CD8-positive, alpha-beta memory T cell (primary cell): ENCODE data around the gene NAT9. TPM values are rescaled to one million over a fixed set of nuclear protein-coding genes. Genes with fewer than 3 reads are reported as not detected.
A peak's percentile ranks its signal among the peaks of the same experiment; 100 is the strongest.

ENCODE experiments used
- CTCF ChIA-PET: fragments of 350-600 bp; sonication (Branson Sonifier 250); formaldehyde crosslinking; loops from one replicate; lab custom pipeline; 2021; ENCODE audit warnings: antibody characterized with exemption; lab: Charles Lee
- POLR2A ChIA-PET: fragments of 350-600 bp; sonication (Branson Sonifier 250); formaldehyde crosslinking; loops from one replicate; lab custom pipeline; 2021; ENCODE audit warnings: antibody characterized with exemption; lab: Charles Lee
- DNase-seq, 5 donors: peaks; one replicate each; pipeline versions ENCODE4 v3.0.0 to v3.0.0-alpha.2; 2020 to 2022; ENCODE audit warnings: mixed read lengths in 1 of 5
- H3K27ac ChIP-seq: one replicate; pipeline ENCODE4 v1.7.0; 2013; ENCODE audit warnings: low read depth, mild to moderate bottlenecking, low read length, moderate library complexity
- H3K27me3 ChIP-seq: 2 replicates; pipeline ENCODE4 v1.7.0; 2013; ENCODE audit warnings: low read length, mild to moderate bottlenecking; ENCODE audit not compliant: insufficient read depth, poor library complexity, severe bottlenecking
- H3K36me3 ChIP-seq: 2 replicates; pipeline ENCODE4 v1.7.0; 2013; ENCODE audit warnings: mild to moderate bottlenecking, low read length, moderate library complexity; ENCODE audit not compliant: insufficient read depth
- H3K4me1 ChIP-seq: 2 replicates; pipeline ENCODE4 v1.7.0; 2013; ENCODE audit warnings: mild to moderate bottlenecking, low read length, moderate library complexity; ENCODE audit not compliant: insufficient read depth
- H3K4me3 ChIP-seq: 2 replicates; pipeline ENCODE4 v1.7.0; 2013; ENCODE audit warnings: mild to moderate bottlenecking, low read length
- H3K9me3 ChIP-seq: 2 replicates; pipeline ENCODE4 v1.7.0; 2013; ENCODE audit warnings: mild to moderate bottlenecking, low read length
- H3K27ac Mint-ChIP-seq, 8 donors: one replicate each; pipeline ENCODE4 v1.8.0; 2020 to 2021; ENCODE audit warnings: mixed read lengths in 8 of 8, mild to moderate bottlenecking in 6 of 8, inconsistent platforms in 3 of 8, moderate library complexity in 3 of 8
- H3K27me3 Mint-ChIP-seq, 2 donors: one replicate each; pipeline ENCODE4 v1.8.0; 2020 to 2021; ENCODE audit warnings: mixed read lengths in 2 of 2, mild to moderate bottlenecking in 1 of 2, moderate library complexity in 1 of 2
- H3K36me3 Mint-ChIP-seq, 3 donors: one replicate each; pipeline ENCODE4 v1.8.0; 2020 to 2021; ENCODE audit warnings: mixed read lengths in 3 of 3, inconsistent platforms in 1 of 3, mild to moderate bottlenecking in 1 of 3
- H3K4me1 Mint-ChIP-seq, 3 donors: one replicate each; pipeline ENCODE4 v1.8.0; 2020 to 2021; ENCODE audit warnings: mixed read lengths in 3 of 3, inconsistent platforms in 1 of 3, mild to moderate bottlenecking in 1 of 3
- H3K4me3 Mint-ChIP-seq, 7 donors: one replicate each; pipeline ENCODE4 v1.8.0; 2020 to 2021; ENCODE audit warnings: mixed read lengths in 7 of 7, mild to moderate bottlenecking in 6 of 7, moderate library complexity in 4 of 7, inconsistent platforms in 2 of 7
- H3K9me3 Mint-ChIP-seq, 5 donors: one replicate each; pipeline ENCODE4 v1.8.0; 2020 to 2022; ENCODE audit warnings: mixed read lengths in 5 of 5, mild to moderate bottlenecking in 3 of 5, moderate library complexity in 2 of 5, inconsistent platforms in 1 of 5
- polyA plus RNA-seq: library from polyadenylated mRNA; unstranded; fragments of 300-500 nt; fragmentation: Illumina TruSeq; gene quantifications from one replicate; pipeline ENCODE4 v1.2.3, GENCODE V29; 2021
- total RNA-seq, 2 experiments: library from RNA; stranded (reverse); gene quantifications; one replicate each; pipeline ENCODE4 v1.2.3, GENCODE V29; 2021

Gene NAT9
- total and polyA plus RNA-seq, 3 experiments from 2014 or later = 17.1 to 44.5 (median 42.7) TPM

GRCh38 chr17:74752415-74752814, 23.7 kb downstream of the NAT9 start:
- H3K4me1 ChIP-seq = peaks cover 72% of the 10 kb centered on the region
- H3K27ac ChIP-seq = peak overlapping the region; percentile 52
- Mint-ChIP-seq H3K27me3 (no peaks in the 10 kb centered on the region), H3K27ac (peak overlapping the region; percentile 88 to 96 (median 94)), H3K4me3 (peak overlapping the region; percentile 95 to 100 (median 98)), H3K36me3 (peaks cover 17 to 59% (median 18%) of the 10 kb centered on the region in 3 donors), H3K4me1 (peaks cover 58 to 72% (median 64%) of the 10 kb centered on the region in 3 donors), H3K9me3 (no peaks in the 10 kb centered on the region)
- peaks cover 12% of the 10 kb centered on the region for H3K36me3 ChIP-seq
- CTCF ChIA-PET = interaction anchor here (1.1 to 15.2 kb wide), 5 partner anchors 14 to 110 kb away, joined by 4 to 214 read pairs (median 62); partner anchors contain the start of genes NAT9 and RAB37
- H3K4me3 ChIP-seq = peak overlapping the region; percentile 33
- H3K27me3 ChIP-seq = no peaks in the 10 kb centered on the region
- POLR2A ChIA-PET = interaction anchor here (1.0 kb wide), 1 partner anchor 14 kb away, joined by 3 read pairs; no protein-coding TSS in a partner anchor
- DNase-seq = no peak
- no peaks in the 10 kb centered on the region for H3K9me3 ChIP-seq

- Mint-ChIP-seq H3K4me3 (peak overlapping the region; percentile 95 to 100 (median 98)), H3K4me1 (peaks cover 62 to 75% (median 70%) of the 10 kb centered on the region in 3 donors), H3K36me3 (peaks cover 17 to 52% (median 18%) of the 10 kb centered on the region in 3 donors), H3K27me3 (no peaks in the 10 kb centered on the region), H3K9me3 (no peaks in the 10 kb centered on the region), H3K27ac (peak overlapping the region; percentile 88 to 96 (median 96))
- ChIA-PET CTCF (interaction anchor here (2.4 to 15.2 kb wide), 6 partner anchors 8 to 93 kb away, joined by 9 to 214 read pairs (median 52); partner anchors contain the start of genes NAT9 and RAB37), POLR2A (interaction anchor here (0.6 to 3.8 kb wide), 10 partner anchors 9 to 122 kb away, joined by 3 to 39 read pairs (median 10); partner anchors contain the start of genes FDXR, NAT9 and RAB37)
- Histone ChIP-seq H3K4me1 (peaks cover 72% of the 10 kb centered on the region), H3K36me3 (peaks cover 12% of the 10 kb centered on the region), H3K27ac (peak overlapping the region; percentile 76), H3K4me3 (peak overlapping the region; percentile 95), H3K27me3 (no peaks in the 10 kb centered on the region), H3K9me3 (no peaks in the 10 kb centered on the region)
- no peak for DNase-seq
Observed at GRCh38 chr17:74750327-74751069, 25.6 kb downstream of the NAT9 start.

- peaks cover 57 to 71% (median 65%) of the 10 kb centered on the region in 3 donors for H3K4me1 Mint-ChIP-seq
- H3K27me3 ChIP-seq = no peaks in the 10 kb centered on the region
- peaks cover 12% of the 10 kb centered on the region for H3K36me3 ChIP-seq
- no peaks in the 10 kb centered on the region for H3K27me3 Mint-ChIP-seq
- H3K27ac ChIP-seq = peak overlapping the region; percentile 76
- H3K27ac Mint-ChIP-seq = peak overlapping the region; percentile 78 to 96 (median 93)
- no peaks in the 10 kb centered on the region for H3K9me3 Mint-ChIP-seq
- peak overlapping the region; percentile 95 for H3K4me3 ChIP-seq
- peaks cover 72% of the 10 kb centered on the region for H3K4me1 ChIP-seq
- DNase-seq = no peak
- H3K36me3 Mint-ChIP-seq = peaks cover 17 to 47% (median 18%) of the 10 kb centered on the region in 3 donors
- ChIA-PET CTCF (interaction anchor here (1.4 to 15.2 kb wide), 7 partner anchors 9 to 110 kb away, joined by 4 to 214 read pairs (median 43); partner anchors contain the start of genes GRIN2C, NAT9 and RAB37), POLR2A (interaction anchor here (0.6 to 3.8 kb wide), 8 partner anchors 8 to 123 kb away, joined by 3 to 39 read pairs (median 14); partner anchors contain the start of genes FDXR, NAT9 and RAB37)
- no peaks in the 10 kb centered on the region for H3K9me3 ChIP-seq
- peak overlapping the region; percentile 95 to 100 (median 98) for H3K4me3 Mint-ChIP-seq
Observed at GRCh38 chr17:74750039-74750326, 26.2 kb downstream of the NAT9 start.

GRCh38 chr17:74749279-74750038, 26.7 kb downstream of the NAT9 start:
- H3K27ac Mint-ChIP-seq = peak overlapping the region; percentile 78 to 96 (median 93)
- H3K36me3 Mint-ChIP-seq = peaks cover 17 to 44% (median 18%) of the 10 kb centered on the region in 3 donors
- Histone ChIP-seq H3K27me3 (no peaks in the 10 kb centered on the region), H3K4me1 (peaks cover 72% of the 10 kb centered on the region), H3K36me3 (peaks cover 12% of the 10 kb centered on the region), H3K9me3 (no peaks in the 10 kb centered on the region), H3K27ac (peak overlapping the region; percentile 76), H3K4me3 (peak overlapping the region; percentile 95)
- peak in 3 of 5 donors; percentile 30 to 71 (median 48) for DNase-seq
- H3K4me1 Mint-ChIP-seq = peaks cover 57 to 71% (median 65%) of the 10 kb centered on the region in 3 donors
- ChIA-PET POLR2A (interaction anchor here (0.6 to 3.8 kb wide), 9 partner anchors 10 to 382 kb away, joined by 4 to 39 read pairs (median 11); partner anchors contain the start of genes FDXR, NAT9, NT5C and RAB37), CTCF (interaction anchor here (0.5 to 15.2 kb wide), 11 partner anchors 9 to 534 kb away, joined by 3 to 214 read pairs (median 9); partner anchors contain the start of genes GRIN2C, NAT9 and RAB37)
- no peaks in the 10 kb centered on the region for H3K27me3 Mint-ChIP-seq
- H3K4me3 Mint-ChIP-seq = peak overlapping the region; percentile 95 to 100 (median 98)
- no peaks in the 10 kb centered on the region for H3K9me3 Mint-ChIP-seq

- Mint-ChIP-seq H3K4me3 (peak within 1 kb of the TSS; percentile 95 to 100 (median 98)), H3K9me3 (no peaks in the 10 kb centered on the region), H3K36me3 (peaks cover 18 to 45% (median 18%) of the 10 kb centered on the region in 3 donors), H3K4me1 (peaks cover 58 to 71% (median 65%) of the 10 kb centered on the region in 3 donors), H3K27ac (peak within 1 kb of the TSS; percentile 84 to 96 (median 93)), H3K27me3 (no peaks in the 10 kb centered on the region)
- ChIA-PET CTCF (interaction anchor here (0.9 to 15.2 kb wide), 12 partner anchors 8 to 120 kb away, joined by 3 to 214 read pairs (median 26); partner anchors contain the start of genes GRIN2C, NAT9 and RAB37), POLR2A (interaction anchor here (0.6 to 4.7 kb wide), 10 partner anchors 10 to 383 kb away, joined by 4 to 39 read pairs (median 14); partner anchors contain the start of genes FDXR, NAT9, NT5C and RAB37)
- peaks cover 72% of the 10 kb centered on the region for H3K4me1 ChIP-seq
- no peaks in the 10 kb centered on the region for H3K9me3 ChIP-seq
- peaks cover 12% of the 10 kb centered on the region for H3K36me3 ChIP-seq
- peak within 1 kb of the TSS; percentile 76 for H3K27ac ChIP-seq
- H3K4me3 ChIP-seq = peak within 1 kb of the TSS; percentile 95
- peak; percentile 91 to 95 (median 93) for DNase-seq
- H3K27me3 ChIP-seq = no peaks in the 10 kb centered on the region
Observed at GRCh38 chr17:74748529-74749278, 27.4 kb downstream of the NAT9 start, which contains the start of gene NHERF1. Gene NHERF1 (plus strand): TSS chr17:74748628. CDS start chr17:74748847, 219 bp downstream.

GRCh38 chr17:74748279-74748528, 27.9 kb downstream of the NAT9 start:
- no peak for DNase-seq
- Mint-ChIP-seq H3K9me3 (no peaks in the 10 kb centered on the region), H3K27me3 (no peaks in the 10 kb centered on the region), H3K4me3 (peak overlapping the region; percentile 69 to 100 (median 77)), H3K27ac (peak overlapping the region in 4 of 8 donors; percentile 68 to 94 (median 81)), H3K4me1 (peaks cover 58 to 71% (median 65%) of the 10 kb centered on the region in 3 donors), H3K36me3 (peaks cover 18 to 46% (median 18%) of the 10 kb centered on the region in 3 donors)
- ChIA-PET CTCF (interaction anchor here (4.4 to 4.7 kb wide), 6 partner anchors 9 to 114 kb away, joined by 16 to 99 read pairs (median 53); partner anchors contain the start of genes NAT9 and RAB37), POLR2A (interaction anchor here (2.0 to 4.7 kb wide), 2 partner anchors 9 to 11 kb away, joined by 17 to 25 read pairs; no protein-coding TSS in a partner anchor)
- H3K4me1 ChIP-seq = peaks cover 72% of the 10 kb centered on the region
- H3K27me3 ChIP-seq = no peaks in the 10 kb centered on the region
- H3K4me3 ChIP-seq = peak overlapping the region; percentile 95
- H3K27ac ChIP-seq = peak overlapping the region; percentile 76
- H3K36me3 ChIP-seq = peaks cover 12% of the 10 kb centered on the region
- H3K9me3 ChIP-seq = no peaks in the 10 kb centered on the region
